Naive B cell (primary cell): ENCODE results near the gene KMO. TPM values are rescaled to one million over a fixed set of nuclear protein-coding genes. Genes with fewer than 3 reads are reported as not detected.

Source experiments
- ATAC-seq, 2 donors: fragments of 150-1000 bp; cut with Tn5 transposase; 2 replicates each; pipeline ENCODE4 v1.10.0; 2021; ENCODE audit warnings: low read depth in 2 of 2, mild to moderate bottlenecking in 2 of 2, moderate library complexity in 2 of 2
- DNase-seq: peaks from one replicate; pipeline ENCODE4 v3.0.0; 2022
- H3K27ac Mint-ChIP-seq, 6 donors: one replicate each; pipeline ENCODE4 v1.8.0; 2020 to 2022; ENCODE audit warnings: mild to moderate bottlenecking in 6 of 6, mixed read lengths in 6 of 6, moderate library complexity in 5 of 6, inconsistent platforms in 2 of 6
- H3K27me3 Mint-ChIP-seq, 3 donors: one replicate each; pipeline ENCODE4 v1.8.0; 2021 to 2022; ENCODE audit warnings: mixed read lengths in 3 of 3, mild to moderate bottlenecking in 1 of 3
- H3K36me3 Mint-ChIP-seq, 2 donors: one replicate each; pipeline ENCODE4 v1.8.0; 2020 to 2022; ENCODE audit warnings: mixed read lengths in 2 of 2, inconsistent platforms in 1 of 2, mild to moderate bottlenecking in 1 of 2
- H3K4me1 Mint-ChIP-seq, 3 donors: one replicate each; pipeline ENCODE4 v1.8.0; 2020 to 2022; ENCODE audit warnings: mixed read lengths in 3 of 3, inconsistent platforms in 1 of 3, mild to moderate bottlenecking in 1 of 3, moderate library complexity in 1 of 3
- H3K4me3 Mint-ChIP-seq, 8 donors: one replicate each; pipeline ENCODE4 v1.8.0; 2020 to 2022; ENCODE audit warnings: mild to moderate bottlenecking in 8 of 8, mixed read lengths in 8 of 8, moderate library complexity in 8 of 8, inconsistent platforms in 2 of 8
- H3K9me3 Mint-ChIP-seq, 7 donors: one replicate each; pipeline ENCODE4 v1.8.0; 2020 to 2022; ENCODE audit warnings: mixed read lengths in 7 of 7, mild to moderate bottlenecking in 5 of 7, inconsistent platforms in 2 of 7, moderate library complexity in 1 of 7
- polyA plus RNA-seq, 6 donors: library from polyadenylated mRNA; unstranded; fragments of 300-500 nt; fragmentation: Illumina TruSeq; gene quantifications; one replicate each; pipeline ENCODE4 v1.2.3, GENCODE V29; 2021; ENCODE audit warnings: low read depth in 6 of 6

KMO gene
- polyA plus RNA-seq, 6 donors from 2014 or later, result 44.0 to 70.6 (median 53.4) TPM

DNA sequence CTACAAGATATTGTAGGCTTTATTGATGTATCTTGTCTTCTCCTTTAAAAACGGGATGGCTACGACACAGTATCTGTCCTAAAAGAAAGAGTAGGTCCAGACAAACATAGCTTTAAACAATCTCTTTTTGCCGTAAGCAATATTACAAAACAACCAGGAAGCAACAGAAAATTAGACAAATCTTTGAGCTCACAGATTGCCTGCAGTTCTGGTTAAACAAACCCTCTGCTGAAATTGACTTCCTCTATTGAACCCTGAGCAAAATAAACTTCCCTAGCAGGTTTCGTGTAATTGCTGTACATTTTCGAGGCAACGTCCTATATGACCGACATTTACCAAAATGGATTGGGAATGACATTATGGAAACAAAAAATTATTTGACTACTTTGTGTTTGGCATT lies 57.3 kb downstream of the KMO start:
- Mint-ChIP-seq H3K36me3 (peaks cover 23 to 35% of the 10 kb centered on the region in 2 donors), H3K27me3 (no peaks in the 10 kb centered on the region), H3K4me3 (no peak overlapping the region), H3K4me1 (peaks cover 0 to 5% (median 0%) of the 10 kb centered on the region in 3 donors), H3K9me3 (no peaks in the 10 kb centered on the region), H3K27ac (peak overlapping the region in 4 of 6 donors; percentile 28 to 72 (median 46))
- ATAC-seq, result no peak
- DNase-seq, result no peak

DNA sequence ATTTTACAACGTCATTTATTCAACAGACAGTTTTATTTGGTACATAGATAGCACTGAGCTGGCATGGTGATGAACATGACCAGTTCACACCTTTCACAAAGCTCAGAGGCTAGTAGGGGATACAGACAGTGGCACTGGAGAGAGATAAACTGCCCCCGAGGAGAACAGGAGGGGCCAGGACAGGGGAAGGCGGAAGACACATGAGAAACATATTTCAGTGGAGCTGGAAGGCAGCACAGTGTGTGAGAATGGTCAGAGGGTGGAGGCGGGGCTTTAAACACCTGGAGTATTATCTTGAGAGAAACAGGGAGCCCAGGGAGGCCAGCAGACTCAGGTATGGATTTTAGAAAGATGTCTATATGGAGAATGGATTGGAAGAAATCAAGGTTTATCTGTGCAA lies 58.5 kb downstream of the KMO start:
- H3K36me3 Mint-ChIP-seq, result peaks cover 33 to 43% of the 10 kb centered on the region in 2 donors
- DNase-seq (no peak), ATAC-seq (no peak)
- peaks cover 0 to 5% (median 3%) of the 10 kb centered on the region in 3 donors for H3K4me1 Mint-ChIP-seq
- no peak overlapping the region for H3K4me3 Mint-ChIP-seq
- no peaks in the 10 kb centered on the region for H3K9me3 Mint-ChIP-seq
- peak overlapping the region in 5 of 6 donors; percentile 40 to 90 (median 76) for H3K27ac Mint-ChIP-seq
- H3K27me3 Mint-ChIP-seq, result no peaks in the 10 kb centered on the region

- ATAC-seq (no peak), DNase-seq (no peak)
- peaks cover 33 to 43% of the 10 kb centered on the region in 2 donors for H3K36me3 Mint-ChIP-seq
- no peak overlapping the region for H3K4me3 Mint-ChIP-seq
- peaks cover 6 to 9% (median 6%) of the 10 kb centered on the region in 3 donors for H3K4me1 Mint-ChIP-seq
- no peaks in the 10 kb centered on the region for H3K9me3 Mint-ChIP-seq
- peak overlapping the region; percentile 72 to 90 (median 77) for H3K27ac Mint-ChIP-seq
- no peaks in the 10 kb centered on the region for H3K27me3 Mint-ChIP-seq
These were observed 59.1 kb downstream of the KMO start for GRCh38 chr1:241591317-241591716.

DNA sequence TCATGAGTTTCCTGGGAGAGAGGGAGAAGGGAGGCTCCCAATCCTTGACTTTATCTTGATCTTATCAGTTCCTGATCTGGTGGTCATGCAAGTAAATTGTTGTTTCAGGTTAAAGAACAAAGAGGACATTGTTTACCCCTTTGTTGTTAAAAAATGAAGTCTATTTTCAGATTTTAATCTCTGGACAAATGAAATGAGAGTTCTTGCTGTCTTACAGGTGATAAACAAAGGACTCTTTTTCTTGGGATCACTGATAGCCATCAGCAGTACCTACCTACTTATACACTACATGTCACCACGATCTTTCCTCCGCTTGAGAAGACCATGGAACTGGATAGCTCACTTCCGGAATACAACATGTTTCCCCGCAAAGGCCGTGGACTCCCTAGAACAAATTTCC lies 59.6 kb downstream of the KMO start:
- Mint-ChIP-seq H3K9me3 (no peaks in the 10 kb centered on the region), H3K27me3 (no peaks in the 10 kb centered on the region), H3K4me3 (no peak overlapping the region), H3K4me1 (peaks cover 9 to 13% (median 10%) of the 10 kb centered on the region in 3 donors), H3K27ac (peak overlapping the region; percentile 72 to 90 (median 77)), H3K36me3 (peaks cover 29 to 39% of the 10 kb centered on the region in 2 donors)
- DNase-seq (no peak), ATAC-seq (no peak)

DNA sequence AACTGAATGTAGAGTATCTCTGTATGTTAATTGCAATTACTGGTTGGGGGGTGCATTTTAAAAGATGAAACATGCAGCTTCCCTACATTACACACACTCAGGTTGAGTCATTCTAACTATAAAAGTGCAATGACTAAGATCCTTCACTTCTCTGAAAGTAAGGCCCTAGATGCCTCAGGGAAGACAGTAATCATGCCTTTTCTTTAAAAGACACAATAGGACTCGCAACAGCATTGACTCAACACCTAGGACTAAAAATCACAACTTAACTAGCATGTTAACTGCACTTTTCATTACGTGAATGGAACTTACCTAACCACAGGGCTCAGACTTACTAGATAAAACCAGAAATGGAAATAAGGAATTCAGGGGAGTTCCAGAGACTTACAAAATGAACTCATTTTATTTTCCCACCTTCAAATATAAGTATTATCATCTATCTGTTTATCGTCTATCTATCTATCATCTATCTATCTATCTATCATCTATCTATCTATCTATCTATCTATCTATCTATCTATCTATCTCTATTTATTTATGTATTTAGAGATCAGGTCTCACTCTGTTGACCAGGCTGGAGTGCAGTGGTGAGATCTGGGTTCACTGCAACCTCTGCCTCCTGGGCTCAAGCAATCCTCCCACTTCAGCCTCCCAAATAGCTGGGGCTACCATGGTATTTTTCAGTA lies 60.2 kb downstream of the KMO start:
- DNase-seq, result no peak
- Mint-ChIP-seq H3K27me3 (no peaks in the 10 kb centered on the region), H3K27ac (peak overlapping the region in 5 of 6 donors; percentile 55 to 90 (median 76)), H3K4me3 (no peak overlapping the region), H3K4me1 (peaks cover 9 to 17% (median 15%) of the 10 kb centered on the region in 3 donors), H3K9me3 (no peaks in the 10 kb centered on the region), H3K36me3 (peaks cover 26 to 37% of the 10 kb centered on the region in 2 donors)
- no peak for ATAC-seq

DNA sequence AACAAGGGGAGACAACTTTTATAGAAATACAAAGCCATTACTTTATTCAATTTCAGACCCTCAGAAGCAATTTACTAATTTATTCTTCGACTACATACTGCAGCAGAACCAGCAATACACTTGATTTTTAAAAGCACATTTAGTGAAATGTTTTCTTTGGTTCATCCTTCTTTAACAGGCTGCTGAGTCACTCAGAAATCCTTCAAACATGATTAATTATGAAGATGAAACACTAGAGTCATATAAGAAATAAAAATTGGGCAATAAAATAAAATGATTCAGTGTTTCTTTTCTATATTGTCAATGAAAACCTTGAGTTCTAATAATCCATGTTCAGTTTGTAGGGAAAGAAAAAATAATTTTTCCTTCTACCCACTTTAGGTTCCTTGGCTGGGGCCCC lies 61.0 kb downstream of the KMO start:
- Mint-ChIP-seq H3K27ac (peak overlapping the region in 4 of 6 donors; percentile 26 to 83 (median 74)), H3K9me3 (no peaks in the 10 kb centered on the region), H3K4me3 (no peak overlapping the region), H3K36me3 (peaks cover 26 to 32% of the 10 kb centered on the region in 2 donors), H3K27me3 (no peaks in the 10 kb centered on the region), H3K4me1 (peaks cover 13 to 22% (median 17%) of the 10 kb centered on the region in 3 donors)
- ATAC-seq (no peak), DNase-seq (no peak)

- peak; percentile 58 to 63 for ATAC-seq
- Mint-ChIP-seq H3K9me3 (no peaks in the 10 kb centered on the region), H3K27me3 (no peaks in the 10 kb centered on the region), H3K4me3 (peak overlapping the region in 1 of 8 donors; percentile 12), H3K4me1 (peaks cover 24 to 46% (median 28%) of the 10 kb centered on the region in 3 donors), H3K36me3 (peaks cover 26 to 34% of the 10 kb centered on the region in 2 donors), H3K27ac (peak overlapping the region; percentile 1 to 88 (median 74))
- DNase-seq, result no peak
These were observed 64.5 kb downstream of the KMO start for GRCh38 chr1:241596633-241597032.

DNA sequence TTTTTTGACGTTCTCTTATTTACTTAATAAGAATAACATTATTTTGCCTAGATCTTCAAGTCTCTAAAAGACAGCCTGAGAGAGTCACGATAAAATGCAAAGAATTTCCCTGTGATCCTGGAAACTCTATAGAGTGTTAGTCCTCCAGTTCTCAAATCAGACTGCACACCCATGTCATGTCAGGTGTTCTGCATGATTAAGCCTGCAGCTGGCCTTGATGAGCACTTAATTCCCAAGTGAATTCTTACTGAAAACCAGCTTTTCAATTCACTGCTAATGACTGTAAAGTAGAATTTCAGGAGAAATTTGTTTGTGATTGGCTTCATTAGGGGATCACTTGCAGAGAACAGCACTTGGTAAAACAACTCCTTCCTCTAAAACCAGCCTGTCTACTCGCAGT lies 66.1 kb downstream of the KMO start:
- ATAC-seq, result peak; percentile 77 to 79

GRCh38 chr1:241600496-241600901 lies 68.3 kb downstream of the KMO start:
- H3K27ac Mint-ChIP-seq, result peak overlapping the region in 4 of 6 donors; percentile 2 to 86 (median 72)

More for the DNA sequence above, 66.1 kb downstream of the KMO start:
- H3K9me3 Mint-ChIP-seq, result peaks cover 0 to 2% (median 0%) of the 10 kb centered on the region in 7 donors
- peaks cover 39 to 56% (median 44%) of the 10 kb centered on the region in 3 donors for H3K4me1 Mint-ChIP-seq
- peak overlapping the region in 3 of 8 donors; percentile 2 to 34 (median 6) for H3K4me3 Mint-ChIP-seq
- H3K27ac Mint-ChIP-seq, result peak overlapping the region in 5 of 6 donors; percentile 64 to 91 (median 84)
- no peaks in the 10 kb centered on the region for H3K27me3 Mint-ChIP-seq
- peaks cover 33 to 42% of the 10 kb centered on the region in 2 donors for H3K36me3 Mint-ChIP-seq
- peak; percentile 7 for DNase-seq

DNA sequence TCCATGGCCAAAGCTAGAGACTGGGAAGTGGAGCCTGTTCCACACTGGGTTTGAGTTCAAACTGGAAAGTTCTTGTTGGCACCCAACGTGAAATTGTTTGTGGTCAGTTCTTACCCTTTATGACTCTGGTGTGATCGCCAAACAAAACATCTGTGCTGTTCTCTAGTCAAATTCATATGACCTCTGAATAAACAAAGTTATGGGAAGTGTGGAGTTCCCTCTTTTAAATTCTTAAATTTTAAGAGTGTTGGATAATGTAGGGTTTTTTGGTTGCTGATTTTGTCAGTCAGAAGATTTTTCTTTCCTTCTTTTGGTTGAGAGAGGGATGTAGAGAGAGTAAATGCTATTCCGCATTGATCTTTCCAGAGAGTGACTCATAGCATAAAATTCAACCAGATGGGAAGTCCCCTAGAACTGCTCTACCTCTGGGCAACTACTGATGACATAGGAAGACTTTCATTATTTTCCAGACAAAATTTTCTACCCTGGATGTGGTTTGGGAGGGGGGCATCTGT lies 71.6 kb downstream of the KMO start:
- Mint-ChIP-seq H3K36me3 (peaks cover 24 to 34% of the 10 kb centered on the region in 2 donors), H3K27me3 (no peaks in the 10 kb centered on the region), H3K9me3 (peaks cover 0 to 2% (median 0%) of the 10 kb centered on the region in 7 donors), H3K4me1 (peaks cover 51 to 56% (median 54%) of the 10 kb centered on the region in 3 donors), H3K27ac (peak overlapping the region in 2 of 6 donors; percentile 18 to 75), H3K4me3 (no peak overlapping the region)
- DNase-seq (no peak), ATAC-seq (no peak)

More at GRCh38 chr1:241600496-241600901, 68.3 kb downstream of the KMO start:
- no peaks in the 10 kb centered on the region for H3K27me3 Mint-ChIP-seq
- H3K36me3 Mint-ChIP-seq, result peaks cover 24 to 34% of the 10 kb centered on the region in 2 donors
- ATAC-seq, result peak; percentile 46 to 52
- peaks cover 0 to 2% (median 0%) of the 10 kb centered on the region in 7 donors for H3K9me3 Mint-ChIP-seq
- H3K4me3 Mint-ChIP-seq, result peak overlapping the region in 5 of 8 donors; percentile 2 to 68 (median 20)
- peaks cover 41 to 66% (median 55%) of the 10 kb centered on the region in 3 donors for H3K4me1 Mint-ChIP-seq
- no peak for DNase-seq

GRCh38 chr1:241605146-241605805 lies 73.1 kb downstream of the KMO start:
- Mint-ChIP-seq H3K4me3 (no peak overlapping the region), H3K27ac (peak overlapping the region in 3 of 6 donors; percentile 2 to 93 (median 26)), H3K36me3 (peaks cover 24 to 34% of the 10 kb centered on the region in 2 donors), H3K27me3 (no peaks in the 10 kb centered on the region), H3K9me3 (peaks cover 0 to 2% (median 0%) of the 10 kb centered on the region in 7 donors), H3K4me1 (peaks cover 47 to 59% (median 54%) of the 10 kb centered on the region in 3 donors)
- no peak for DNase-seq
- no peak for ATAC-seq

DNA sequence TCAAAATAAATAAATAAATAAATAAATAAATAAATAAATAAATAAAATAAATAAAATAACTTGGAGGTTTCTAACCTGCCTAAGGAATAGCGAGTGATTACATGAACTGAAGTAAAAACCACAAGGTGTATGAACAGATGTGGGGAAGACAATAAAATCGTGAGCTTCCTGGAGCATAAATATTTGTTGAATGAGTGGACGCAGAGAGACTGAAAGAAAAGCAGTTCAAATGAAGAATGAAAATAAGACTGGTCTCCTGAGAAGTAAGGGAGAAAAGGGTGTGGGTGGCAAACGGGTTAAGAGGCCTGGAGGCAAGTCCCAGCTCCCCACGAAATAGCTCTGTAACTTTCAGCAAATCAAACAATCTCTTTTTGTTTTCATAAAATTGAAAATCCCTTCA lies 74.4 kb downstream of the KMO start:
- no peak for DNase-seq
- H3K27ac Mint-ChIP-seq, result peak overlapping the region in 2 of 6 donors; percentile 35 to 50
- peaks cover 34 to 49% (median 41%) of the 10 kb centered on the region in 3 donors for H3K4me1 Mint-ChIP-seq
- H3K4me3 Mint-ChIP-seq, result no peak overlapping the region
- no peak for ATAC-seq
- H3K27me3 Mint-ChIP-seq, result no peaks in the 10 kb centered on the region
- H3K9me3 Mint-ChIP-seq, result peaks cover 0 to 2% (median 0%) of the 10 kb centered on the region in 7 donors
- H3K36me3 Mint-ChIP-seq, result peaks cover 18 to 23% of the 10 kb centered on the region in 2 donors

- Mint-ChIP-seq H3K4me1 (peaks cover 25 to 40% (median 32%) of the 10 kb centered on the region in 3 donors), H3K27me3 (no peaks in the 10 kb centered on the region), H3K27ac (peak overlapping the region in 5 of 6 donors; percentile 53 to 93 (median 85)), H3K36me3 (peaks cover 11 to 13% of the 10 kb centered on the region in 2 donors), H3K9me3 (no peaks in the 10 kb centered on the region), H3K4me3 (no peak overlapping the region)
- ATAC-seq (no peak), DNase-seq (no peak)
These were observed 75.3 kb downstream of the KMO start for GRCh38 chr1:241607497-241607896.
